ENCODE data around the gene R3HDML. TPM values are rescaled to one million over a fixed set of nuclear protein-coding genes. Genes with fewer than 3 reads are reported as not detected.

R3HDML gene
- total RNA-seq, 1 donor from 2014 or later: not detected

- Mint-ChIP-seq H3K36me3 (no peaks in the 10 kb centered on the region), H3K9me3 (no peaks in the 10 kb centered on the region), H3K27ac (no peak within 1 kb of the TSS), H3K4me3 (no peak within 1 kb of the TSS), H3K27me3 (ENCODE audit: low read depth) (peaks cover 6% of the 10 kb centered on the region), H3K4me1 (peaks cover 9% of the 10 kb centered on the region)
- no peak for TF ChIP-seq CTCF (IDR thresholded peaks at IDR 0.05; ENCODE audit: unreplicated experiment)
- no peak for DNase-seq (ENCODE audit: low spot score in 2 of 2, unreplicated experiment in 2 of 2)
These were observed 18.9 kb downstream of the R3HDML start, which contains the start of gene HNF4A for GRCh38 chr20:44355498-44356352. TSS of gene HNF4A (plus strand) at chr20:44355699. CDS start at chr20:44355805, 106 bp downstream.

GRCh38 chr20:44356353-44356723 lies 19.5 kb downstream of the R3HDML start:
- Mint-ChIP-seq H3K27ac (no peak overlapping the region), H3K36me3 (no peaks in the 10 kb centered on the region), H3K9me3 (no peaks in the 10 kb centered on the region), H3K4me1 (peaks cover 9% of the 10 kb centered on the region), H3K4me3 (no peak overlapping the region), H3K27me3 (ENCODE audit: low read depth) (peaks cover 6% of the 10 kb centered on the region)
- no peak for TF ChIP-seq CTCF (IDR thresholded peaks at IDR 0.05; ENCODE audit: unreplicated experiment)
- DNase-seq (ENCODE audit: low spot score in 2 of 2, unreplicated experiment in 2 of 2): no peak

GRCh38 chr20:44357020-44357419 lies 20.2 kb downstream of the R3HDML start:
- no peak for DNase-seq (ENCODE audit: low spot score in 2 of 2, unreplicated experiment in 2 of 2)
- TF ChIP-seq CTCF (IDR thresholded peaks at IDR 0.05; ENCODE audit: unreplicated experiment): no peak
- no peaks in the 10 kb centered on the region for H3K36me3 Mint-ChIP-seq
- H3K4me1 Mint-ChIP-seq: peaks cover 5% of the 10 kb centered on the region
- H3K9me3 Mint-ChIP-seq: no peaks in the 10 kb centered on the region
- H3K27me3 Mint-ChIP-seq (ENCODE audit: low read depth): peaks cover 6% of the 10 kb centered on the region
- H3K27ac Mint-ChIP-seq: no peak overlapping the region
- H3K4me3 Mint-ChIP-seq: no peak overlapping the region

GRCh38 chr20:44357555-44358125 lies 20.8 kb downstream of the R3HDML start:
- Mint-ChIP-seq H3K27me3 (ENCODE audit: low read depth) (peaks cover 6% of the 10 kb centered on the region), H3K9me3 (no peaks in the 10 kb centered on the region), H3K4me3 (no peak overlapping the region), H3K4me1 (no peaks in the 10 kb centered on the region), H3K27ac (no peak overlapping the region), H3K36me3 (no peaks in the 10 kb centered on the region)
- TF ChIP-seq CTCF (IDR thresholded peaks at IDR 0.05; ENCODE audit: unreplicated experiment): no peak
- DNase-seq (ENCODE audit: low spot score in 2 of 2, unreplicated experiment in 2 of 2): no peak

- H3K4me1 Mint-ChIP-seq: no peaks in the 10 kb centered on the region
- H3K27ac Mint-ChIP-seq: no peak overlapping the region
- DNase-seq (ENCODE audit: low spot score in 2 of 2, unreplicated experiment in 2 of 2): no peak
- TF ChIP-seq CTCF (IDR thresholded peaks at IDR 0.05; ENCODE audit: unreplicated experiment): no peak
- no peaks in the 10 kb centered on the region for H3K36me3 Mint-ChIP-seq
- no peaks in the 10 kb centered on the region for H3K9me3 Mint-ChIP-seq
- H3K27me3 Mint-ChIP-seq (ENCODE audit: low read depth): peaks cover 6% of the 10 kb centered on the region
- H3K4me3 Mint-ChIP-seq: no peak overlapping the region
These were observed 21.9 kb downstream of the R3HDML start for GRCh38 chr20:44358776-44359175.

All from mesothelial cell of epicardium (in vitro differentiated cells).